Activated CD4-positive, alpha-beta memory T cell treated with anti-CD3 and anti-CD28 coated beads for 36 hours (primary cell): Measurements from ENCODE around the gene JAZF1. TPM values are rescaled to one million over a fixed set of nuclear protein-coding genes. Genes with fewer than 3 reads are reported as not detected.

ENCODE experiments used
- CTCF ChIA-PET: fragments of 350-600 bp; sonication (Branson Sonifier 250); formaldehyde crosslinking; loops from one replicate; lab custom pipeline; 2021; ENCODE audit warnings: antibody characterized with exemption, inconsistent platforms; lab: Charles Lee
- POLR2A ChIA-PET: fragments of 350-600 bp; sonication (Branson Sonifier 250); formaldehyde crosslinking; loops from one replicate; lab custom pipeline; 2021; ENCODE audit warnings: antibody characterized with exemption; lab: Charles Lee
- DNase-seq: peaks from one replicate; pipeline ENCODE4 v3.0.0-alpha.2; 2020
- H3K27ac Mint-ChIP-seq: one replicate; pipeline ENCODE4 v1.8.0; 2021; ENCODE audit warnings: mixed read lengths
- H3K27me3 Mint-ChIP-seq: one replicate; pipeline ENCODE4 v1.8.0; 2021; ENCODE audit warnings: mixed read lengths
- H3K36me3 Mint-ChIP-seq: one replicate; pipeline ENCODE4 v1.8.0; 2021; ENCODE audit warnings: mixed read lengths
- H3K4me1 Mint-ChIP-seq: one replicate; pipeline ENCODE4 v1.8.0; 2021; ENCODE audit warnings: low read depth, mixed read lengths
- H3K4me3 Mint-ChIP-seq: one replicate; pipeline ENCODE4 v1.8.0; 2021; ENCODE audit warnings: mild to moderate bottlenecking, mixed read lengths
- H3K9me3 Mint-ChIP-seq: one replicate; pipeline ENCODE4 v1.8.0; 2021; ENCODE audit warnings: mixed read lengths
- intact Hi-C: fragments of 100-400 bp; cut with micrococcal nuclease; formaldehyde crosslinking; loops from one replicate; pipeline ENCODE4 v1.15.1; 2023
- total RNA-seq, 2 experiments: library from RNA; stranded (reverse); gene quantifications; one replicate each; pipeline ENCODE4 v1.2.3, GENCODE V29; 2021

The JAZF1 gene
- 1 to 10 TPM; 3.8 to 4.3 TPM for total RNA-seq

DNA sequence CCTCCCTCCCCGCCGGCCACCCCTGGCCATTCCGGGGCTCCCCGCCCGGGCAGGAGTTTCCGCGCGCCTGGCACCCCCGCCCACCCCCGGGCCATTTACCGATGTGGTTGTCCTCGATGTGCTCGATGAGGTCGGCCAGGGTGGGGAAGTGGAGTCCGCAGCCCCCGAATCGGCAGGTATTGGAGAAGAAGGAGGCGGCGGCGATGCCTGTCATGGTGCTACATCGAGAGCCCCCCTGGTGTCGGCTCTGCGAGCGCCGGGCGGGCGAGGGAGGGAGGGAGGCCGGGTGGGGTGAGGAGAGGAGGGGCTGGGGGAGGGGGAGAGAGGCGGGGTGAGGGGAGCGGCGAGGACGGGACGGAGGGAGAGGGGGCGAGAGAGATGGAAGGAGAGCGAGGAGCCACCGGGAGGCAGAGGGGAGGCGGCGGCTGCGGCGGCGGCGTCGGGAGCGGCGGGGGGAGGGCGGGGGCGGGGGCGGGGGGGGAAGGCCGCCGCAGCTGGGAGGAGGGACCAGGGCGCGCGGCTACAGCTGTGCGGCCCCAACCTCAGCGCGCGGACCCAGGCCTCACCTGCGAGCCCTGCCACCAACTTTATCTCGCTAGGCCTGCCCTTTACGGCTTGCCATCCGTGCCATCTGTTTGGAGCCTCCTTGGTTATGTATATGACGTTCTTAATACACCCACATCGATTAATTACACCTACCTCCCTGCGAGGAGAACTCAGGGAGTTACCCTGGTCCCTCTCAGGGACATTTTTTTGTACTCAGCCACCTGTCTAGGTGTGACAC is at the start of gene JAZF1:
JAZF1 (minus strand) TSS at position 432 of the 784 bp plus-strand sequence.
- Mint-ChIP-seq H3K4me3 (peak within 1 kb of the TSS; percentile 78), H3K9me3 (no peaks in the 10 kb centered on the region), H3K27me3 (peaks cover 7% of the 10 kb centered on the region), H3K36me3 (no peaks in the 10 kb centered on the region), H3K27ac (peak within 1 kb of the TSS; percentile 68), H3K4me1 (peaks cover 24% of the 10 kb centered on the region)
- CTCF ChIA-PET, result no interaction called here
- DNase-seq, result peak; percentile 56
- POLR2A ChIA-PET, result no interaction called here
- intact Hi-C loops, result loop anchor here (5.0 kb wide), 1 partner anchor 38 kb away; no protein-coding TSS in a partner anchor

GRCh38 chr7:28230261-28230660 is 49.7 kb upstream of the JAZF1 start:
- ChIA-PET CTCF (no interaction called here), POLR2A (no interaction called here)
- H3K9me3 Mint-ChIP-seq, result no peaks in the 10 kb centered on the region
- no peaks in the 10 kb centered on the region for H3K36me3 Mint-ChIP-seq
- peaks cover 18% of the 10 kb centered on the region for H3K27me3 Mint-ChIP-seq
- intact Hi-C loops, result no loop called here
- H3K27ac Mint-ChIP-seq, result no peak overlapping the region
- DNase-seq, result no peak
- H3K4me1 Mint-ChIP-seq, result no peaks in the 10 kb centered on the region
- H3K4me3 Mint-ChIP-seq, result no peak overlapping the region

DNA sequence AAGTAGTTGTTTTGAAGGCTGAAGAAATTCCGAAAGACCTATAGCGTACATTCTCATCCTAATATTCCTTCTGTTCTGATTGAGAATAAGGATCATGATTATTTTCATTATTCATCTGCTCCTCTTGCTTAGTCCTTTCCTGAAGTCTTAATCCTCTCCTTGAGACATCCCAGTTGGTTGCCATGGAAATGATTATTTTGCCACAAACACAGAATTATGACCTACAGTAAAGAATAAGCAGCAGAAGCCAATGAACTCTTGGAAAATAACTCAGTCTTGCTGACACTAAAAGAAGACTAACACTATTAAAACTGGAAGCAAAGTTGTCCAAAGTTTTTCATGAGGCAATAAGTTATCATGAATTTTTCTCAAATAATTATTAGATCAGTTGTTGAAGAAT is 47.8 kb upstream of the JAZF1 start:
- Mint-ChIP-seq H3K27me3 (peaks cover 26% of the 10 kb centered on the region), H3K27ac (no peak overlapping the region), H3K4me1 (no peaks in the 10 kb centered on the region), H3K36me3 (no peaks in the 10 kb centered on the region), H3K9me3 (no peaks in the 10 kb centered on the region), H3K4me3 (no peak overlapping the region)
- no peak for DNase-seq
- POLR2A ChIA-PET, result no interaction called here
- intact Hi-C loops, result no loop called here
- CTCF ChIA-PET, result no interaction called here

DNA sequence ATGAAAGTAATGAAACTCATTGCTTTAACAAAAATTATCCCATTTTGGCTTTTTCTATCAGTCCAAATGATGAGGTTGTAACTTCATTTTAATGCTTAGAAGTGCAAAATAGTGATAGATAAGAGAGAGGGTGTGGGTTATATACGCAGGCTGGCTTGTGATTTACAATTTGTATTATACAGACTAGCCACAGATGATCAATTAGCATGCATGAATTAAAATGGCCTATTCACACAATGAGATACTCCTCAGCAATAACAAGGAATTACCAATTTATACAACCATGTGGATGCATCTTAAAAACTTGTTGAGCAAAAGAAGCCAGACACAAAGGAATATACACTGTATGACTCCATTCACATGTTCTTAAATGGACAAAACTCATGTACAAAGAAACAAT is 45.4 kb upstream of the JAZF1 start:
- DNase-seq, result no peak
- H3K4me3 Mint-ChIP-seq, result no peak overlapping the region
- CTCF ChIA-PET, result no interaction called here

DNA sequence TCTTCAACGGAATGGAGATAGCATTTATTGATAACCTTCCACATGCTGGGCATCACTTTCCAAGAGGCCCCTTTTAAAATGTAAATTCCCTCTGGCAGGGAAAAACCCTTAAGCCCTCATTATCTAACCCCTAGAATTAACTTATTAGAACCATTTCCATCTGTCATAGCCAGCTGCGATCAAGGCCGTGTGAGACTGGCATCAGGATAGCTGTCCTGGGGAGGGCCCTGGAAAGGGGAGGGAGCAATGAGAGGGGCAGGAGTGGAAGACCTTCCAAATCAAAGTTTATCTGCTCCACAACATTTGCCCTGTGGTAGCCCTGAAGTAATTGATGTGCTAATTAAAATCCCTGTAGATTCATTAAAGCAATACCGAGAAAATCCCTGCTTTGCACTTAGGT is 45.0 kb upstream of the JAZF1 start:
- Mint-ChIP-seq H3K4me3 (no peak overlapping the region), H3K27ac (no peak overlapping the region), H3K4me1 (no peaks in the 10 kb centered on the region), H3K9me3 (no peaks in the 10 kb centered on the region), H3K36me3 (no peaks in the 10 kb centered on the region), H3K27me3 (peaks cover 19% of the 10 kb centered on the region)
- ChIA-PET POLR2A (no interaction called here), CTCF (no interaction called here)
- DNase-seq, result no peak
- intact Hi-C loops, result no loop called here

More for the DNA sequence above, 45.4 kb upstream of the JAZF1 start:
- no peak overlapping the region for H3K27ac Mint-ChIP-seq
- H3K9me3 Mint-ChIP-seq, result no peaks in the 10 kb centered on the region
- no peaks in the 10 kb centered on the region for H3K4me1 Mint-ChIP-seq
- POLR2A ChIA-PET, result no interaction called here
- H3K36me3 Mint-ChIP-seq, result no peaks in the 10 kb centered on the region
- intact Hi-C loops, result no loop called here
- peaks cover 19% of the 10 kb centered on the region for H3K27me3 Mint-ChIP-seq

DNA sequence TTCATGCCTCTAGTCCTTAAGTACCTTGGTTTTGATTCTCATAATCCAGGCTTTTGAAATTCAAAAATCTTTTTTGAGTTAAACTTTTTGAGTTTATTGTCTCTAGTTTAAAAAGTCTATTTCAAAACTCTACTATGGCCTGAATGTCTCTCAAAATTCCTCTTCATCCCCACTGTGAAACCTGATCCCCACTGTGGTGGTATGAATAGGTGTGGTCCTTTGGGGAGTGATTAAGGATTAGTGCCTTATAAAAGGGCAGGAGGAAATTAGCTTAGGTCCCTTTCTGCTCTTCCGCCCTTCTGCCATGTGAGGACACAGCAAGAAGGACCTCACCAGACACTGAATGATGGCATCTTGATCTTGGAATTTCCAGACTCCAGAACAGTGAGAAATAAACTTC is 44.1 kb upstream of the JAZF1 start:
- intact Hi-C loops, result no loop called here
- Mint-ChIP-seq H3K4me1 (no peaks in the 10 kb centered on the region), H3K27ac (no peak overlapping the region), H3K36me3 (no peaks in the 10 kb centered on the region), H3K9me3 (no peaks in the 10 kb centered on the region), H3K4me3 (no peak overlapping the region), H3K27me3 (peaks cover 15% of the 10 kb centered on the region)
- no peak for DNase-seq
- ChIA-PET CTCF (no interaction called here), POLR2A (no interaction called here)

DNA sequence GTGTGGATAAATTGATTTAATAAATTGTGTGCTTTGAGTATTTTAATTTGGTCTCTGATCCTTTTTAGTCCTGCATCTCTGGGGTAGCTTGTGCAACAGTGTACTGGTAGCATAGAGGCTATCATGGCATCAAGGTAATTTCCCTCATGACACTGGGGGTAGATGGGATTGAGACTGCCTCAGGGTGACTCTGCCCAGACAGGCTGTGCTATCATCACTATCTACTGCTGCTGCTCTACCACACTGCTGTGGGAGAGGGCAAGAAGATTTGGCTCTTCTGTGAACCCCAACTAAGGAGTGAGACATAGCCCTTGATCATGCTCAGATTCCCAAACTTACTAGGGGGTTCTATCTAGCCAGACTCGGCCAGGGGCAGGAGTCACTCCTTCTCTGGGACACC is 43.6 kb upstream of the JAZF1 start:
- Mint-ChIP-seq H3K36me3 (no peaks in the 10 kb centered on the region), H3K27me3 (peaks cover 16% of the 10 kb centered on the region), H3K4me3 (no peak overlapping the region), H3K9me3 (no peaks in the 10 kb centered on the region), H3K4me1 (no peaks in the 10 kb centered on the region), H3K27ac (no peak overlapping the region)
- no peak for DNase-seq
- intact Hi-C loops, result no loop called here
- ChIA-PET CTCF (no interaction called here), POLR2A (no interaction called here)

GRCh38 chr7:28222636-28223035 is 42.0 kb upstream of the JAZF1 start:
- no peak for DNase-seq
- no peaks in the 10 kb centered on the region for H3K36me3 Mint-ChIP-seq
- H3K4me3 Mint-ChIP-seq, result no peak overlapping the region
- no peaks in the 10 kb centered on the region for H3K4me1 Mint-ChIP-seq
- no peak overlapping the region for H3K27ac Mint-ChIP-seq
- POLR2A ChIA-PET, result no interaction called here
- CTCF ChIA-PET, result interaction anchor here (1.0 kb wide), 1 partner anchor 126 kb away, joined by 3 read pairs; no protein-coding TSS in a partner anchor
- H3K9me3 Mint-ChIP-seq, result no peaks in the 10 kb centered on the region
- intact Hi-C loops, result no loop called here
- peaks cover 20% of the 10 kb centered on the region for H3K27me3 Mint-ChIP-seq

GRCh38 chr7:28219793-28220192 is 39.2 kb upstream of the JAZF1 start:
- H3K9me3 Mint-ChIP-seq, result no peaks in the 10 kb centered on the region
- H3K4me1 Mint-ChIP-seq, result no peaks in the 10 kb centered on the region
- ChIA-PET POLR2A (no interaction called here), CTCF (no interaction called here)
- no peaks in the 10 kb centered on the region for H3K36me3 Mint-ChIP-seq
- H3K4me3 Mint-ChIP-seq, result no peak overlapping the region
- DNase-seq, result no peak
- intact Hi-C loops, result no loop called here
- no peak overlapping the region for H3K27ac Mint-ChIP-seq
- H3K27me3 Mint-ChIP-seq, result peaks cover 24% of the 10 kb centered on the region

DNA sequence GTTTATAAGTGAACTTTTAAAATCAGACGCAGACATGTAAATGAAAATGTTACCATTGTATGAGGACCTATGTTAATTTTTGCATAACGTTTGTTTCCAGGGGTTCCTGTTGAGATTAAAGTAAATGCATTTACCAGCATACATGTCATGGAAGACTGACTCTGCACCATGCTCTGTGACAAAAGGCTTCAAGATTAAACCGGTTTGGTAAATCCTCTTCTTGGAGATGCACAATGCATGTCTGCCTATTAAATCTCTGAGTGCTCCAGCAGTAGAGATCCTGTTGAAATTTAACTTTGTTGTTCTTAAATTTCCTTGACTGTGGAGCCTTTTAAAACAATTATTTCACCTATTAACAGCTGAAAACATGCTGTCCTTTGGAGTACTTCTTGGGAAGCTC is 36.5 kb upstream of the JAZF1 start:
- intact Hi-C loops, result no loop called here
- CTCF ChIA-PET, result no interaction called here
- Mint-ChIP-seq H3K27ac (no peak overlapping the region), H3K9me3 (no peaks in the 10 kb centered on the region), H3K4me3 (no peak overlapping the region), H3K36me3 (no peaks in the 10 kb centered on the region), H3K4me1 (no peaks in the 10 kb centered on the region), H3K27me3 (peaks cover 30% of the 10 kb centered on the region)
- POLR2A ChIA-PET, result no interaction called here
- no peak for DNase-seq

- Mint-ChIP-seq H3K4me3 (no peak overlapping the region), H3K27ac (no peak overlapping the region), H3K9me3 (peaks cover 12% of the 10 kb centered on the region), H3K36me3 (peaks cover 2% of the 10 kb centered on the region), H3K27me3 (peaks cover 29% of the 10 kb centered on the region), H3K4me1 (peaks cover 32% of the 10 kb centered on the region)
- DNase-seq, result no peak
- ChIA-PET POLR2A (no interaction called here), CTCF (no interaction called here)
- intact Hi-C loops, result no loop called here
These were observed 30.4 kb upstream of the JAZF1 start for GRCh38 chr7:28211006-28211405.

DNA sequence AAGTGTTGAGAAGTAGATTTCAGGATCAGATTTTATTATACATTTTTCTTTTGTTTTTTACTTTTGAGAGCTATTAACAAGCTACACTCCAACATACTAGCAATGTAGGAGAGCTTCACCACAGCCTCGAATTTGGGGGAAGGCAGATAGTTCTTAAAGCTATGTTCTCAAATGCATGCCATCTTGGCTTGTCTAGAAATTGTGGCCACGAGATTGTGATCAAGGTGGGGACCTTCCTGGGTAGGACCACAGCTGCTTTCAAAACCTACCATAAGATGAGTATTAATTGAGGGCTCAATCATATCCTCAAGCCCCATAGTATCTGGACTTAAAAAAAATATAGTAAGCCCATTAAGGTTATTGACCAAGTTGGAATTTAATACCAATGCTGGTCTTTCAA is 27.9 kb upstream of the JAZF1 start:
- DNase-seq, result no peak
- intact Hi-C loops, result no loop called here
- Mint-ChIP-seq H3K27ac (no peak overlapping the region), H3K27me3 (peaks cover 14% of the 10 kb centered on the region), H3K9me3 (peaks cover 12% of the 10 kb centered on the region), H3K4me3 (no peak overlapping the region), H3K36me3 (peaks cover 2% of the 10 kb centered on the region), H3K4me1 (peaks cover 32% of the 10 kb centered on the region)
- ChIA-PET POLR2A (no interaction called here), CTCF (interaction anchor here (1.0 kb wide), 1 partner anchor 715 kb away, joined by 3 read pairs; no protein-coding TSS in a partner anchor)
